NCI-H1694 treated with DMSO at 0.1 percent for 48 hours (cell line): ENCODE data around the gene ENC1.

Experiments
- DNase-seq: peaks from one replicate; lab custom pipeline; 2025; lab: John Stamatoyannopoulos, UW

The ENC1 gene

GRCh38 chr5:74631081-74631953 is 9.2 kb downstream of the ENC1 start:
- DNase-seq = no peak

DNA sequence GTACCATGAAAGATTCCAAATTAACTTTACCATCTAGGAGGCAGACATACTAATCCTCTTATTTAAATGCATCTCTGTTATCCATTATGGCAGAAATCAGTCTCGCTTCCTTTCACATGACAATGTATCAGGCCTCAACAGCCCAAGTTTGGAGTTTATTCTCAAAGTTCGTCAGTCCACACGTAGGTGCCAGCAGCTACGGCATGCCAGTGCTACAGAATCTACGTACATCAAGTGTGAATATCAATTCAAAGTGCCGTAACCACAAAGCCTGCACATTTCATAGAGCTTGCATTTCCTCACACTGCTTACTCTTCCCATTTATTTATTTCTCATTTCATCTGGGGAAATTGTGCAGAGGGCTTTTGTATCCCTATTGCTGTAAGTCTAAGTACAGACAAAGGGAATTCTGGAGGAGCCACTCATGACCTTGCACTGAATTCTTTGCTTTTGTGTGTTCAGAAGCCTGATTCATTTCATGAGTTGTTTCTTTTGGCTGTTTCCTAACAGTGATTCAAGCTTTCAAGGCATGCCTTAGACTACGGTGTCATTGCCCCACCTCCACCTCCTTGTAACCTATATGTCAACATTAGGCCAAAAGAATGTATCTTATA is 10.0 kb downstream of the ENC1 start:
- DNase-seq = no peak

- DNase-seq = no peak
These were observed 11.2 kb downstream of the ENC1 start for GRCh38 chr5:74629326-74629725.

- DNase-seq = no peak
These were observed 12.2 kb downstream of the ENC1 start for GRCh38 chr5:74628359-74628758.

DNA sequence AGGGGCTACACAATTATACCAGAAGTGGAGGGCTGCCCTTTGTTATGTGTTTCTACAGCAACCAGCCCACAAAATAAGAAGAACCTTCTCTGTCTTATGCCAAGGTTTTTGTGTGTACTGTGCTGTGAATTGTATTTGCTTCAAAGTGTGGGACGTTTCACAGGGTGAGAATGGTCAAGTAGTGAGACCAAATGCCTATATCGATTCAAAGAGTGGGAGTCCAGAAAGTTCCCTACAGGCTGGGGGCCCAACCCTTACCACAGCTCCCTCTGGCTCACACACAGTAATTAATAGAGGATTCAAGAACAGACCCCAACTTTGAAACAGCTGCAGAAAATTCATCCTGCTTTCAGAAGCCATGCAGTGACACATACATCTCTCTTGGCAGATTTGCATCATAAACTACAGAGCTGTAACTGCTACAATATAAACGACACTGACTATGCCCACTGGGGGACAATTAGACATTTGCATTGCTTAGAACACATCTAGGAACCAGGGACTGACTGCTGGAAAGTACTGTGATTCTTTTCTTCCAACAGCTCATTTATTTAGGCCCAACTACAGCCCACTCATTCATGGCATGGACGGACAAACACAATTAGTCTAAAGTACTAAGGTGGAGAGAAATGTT is 12.8 kb downstream of the ENC1 start:
- DNase-seq = no peak

DNA sequence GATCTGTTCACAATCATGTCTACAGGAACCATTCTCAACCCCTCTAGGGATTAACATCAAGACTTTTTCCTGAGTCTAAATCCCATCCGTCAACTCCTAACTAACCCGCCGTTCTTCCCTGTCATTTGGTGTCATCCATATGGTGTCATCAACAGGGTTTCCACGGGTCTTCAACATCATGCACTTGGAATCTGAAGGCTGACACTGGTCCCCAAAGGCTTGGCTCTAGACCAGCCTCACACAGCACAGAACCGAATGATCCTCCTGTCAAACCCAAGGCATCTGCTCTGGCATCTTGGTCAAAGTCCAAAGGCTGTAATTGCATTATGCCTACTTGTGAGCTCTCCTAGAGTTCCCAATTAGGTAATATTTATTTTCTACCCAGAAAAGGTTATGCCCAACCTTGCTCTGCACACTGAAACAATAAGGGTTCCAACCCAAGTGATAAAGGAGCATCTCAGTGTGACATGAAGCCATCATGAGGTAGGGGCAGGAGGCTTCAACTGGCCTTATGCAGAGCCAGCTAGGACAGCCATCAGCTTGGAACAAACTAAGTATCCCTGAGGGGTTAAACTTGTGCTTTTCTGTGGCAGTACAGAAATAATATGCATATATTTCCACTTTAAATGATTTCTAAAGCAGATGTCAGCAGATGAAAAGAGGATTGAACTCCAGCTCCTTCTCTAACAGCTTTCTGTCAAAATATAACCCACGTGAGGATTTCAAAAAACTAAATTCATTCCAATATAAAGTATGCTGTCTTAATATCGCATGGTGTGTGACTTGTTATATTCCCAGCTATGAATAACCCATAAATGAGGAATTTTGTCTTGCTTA is 13.9 kb downstream of the ENC1 start:
- DNase-seq = no peak

DNA sequence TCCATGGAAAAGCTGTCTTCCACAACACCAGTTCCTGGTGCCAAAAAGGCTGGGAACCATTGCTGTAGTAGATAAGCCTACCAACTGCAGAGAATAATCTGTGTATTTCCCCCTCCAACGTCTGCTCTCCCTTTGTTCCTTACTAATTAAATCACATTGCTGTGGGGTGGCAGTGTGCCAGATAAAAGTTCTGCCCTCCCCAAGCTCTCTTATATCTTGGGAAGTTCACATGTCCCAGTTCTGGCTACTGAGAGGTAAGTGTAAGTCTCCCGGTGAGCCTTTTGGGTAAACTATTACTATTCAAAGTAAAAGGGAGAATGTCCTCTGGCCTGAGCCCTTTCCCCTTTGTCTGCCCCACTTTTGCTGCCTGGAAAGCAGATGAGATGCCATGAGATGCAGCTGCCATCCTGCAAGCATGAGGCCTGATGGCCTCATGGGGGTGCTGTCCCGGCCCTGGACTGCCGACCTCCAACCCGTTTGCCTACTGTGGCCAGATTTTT is 14.7 kb downstream of the ENC1 start:
- DNase-seq = no peak

DNA sequence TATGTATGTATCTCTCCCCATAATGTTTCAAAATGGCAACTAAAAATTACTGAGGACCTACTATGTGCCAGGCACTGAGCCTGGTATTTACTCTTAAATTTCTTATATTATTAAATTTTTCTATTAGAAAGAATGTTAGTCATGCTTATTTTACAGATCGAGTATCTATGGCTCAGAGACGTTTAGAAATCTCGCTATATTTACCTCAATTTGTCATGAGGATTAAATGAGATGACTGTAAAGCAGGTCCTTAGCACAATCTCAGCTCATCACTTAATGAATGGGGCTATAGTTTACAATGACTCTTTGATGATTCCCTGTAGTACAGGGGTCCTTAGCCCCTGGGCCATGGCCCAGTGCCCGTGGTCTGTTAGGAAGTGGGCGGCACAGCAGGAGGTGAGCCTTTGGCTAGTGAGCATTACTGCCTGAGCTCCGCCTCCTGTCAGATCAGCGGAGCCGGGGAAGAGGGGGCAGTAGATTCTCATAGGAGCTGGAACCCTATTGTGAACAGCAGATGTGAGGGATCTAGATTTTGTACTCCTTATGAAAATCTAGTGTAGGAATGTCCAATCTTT is 15.5 kb downstream of the ENC1 start:
- DNase-seq = no peak

- DNase-seq = no peak
These were observed 16.0 kb downstream of the ENC1 start for GRCh38 chr5:74624501-74624900.

- no peak for DNase-seq
These were observed 16.6 kb downstream of the ENC1 start for GRCh38 chr5:74623748-74624408.

- no peak for DNase-seq
These were observed 17.4 kb downstream of the ENC1 start for GRCh38 chr5:74623006-74623611.

DNA sequence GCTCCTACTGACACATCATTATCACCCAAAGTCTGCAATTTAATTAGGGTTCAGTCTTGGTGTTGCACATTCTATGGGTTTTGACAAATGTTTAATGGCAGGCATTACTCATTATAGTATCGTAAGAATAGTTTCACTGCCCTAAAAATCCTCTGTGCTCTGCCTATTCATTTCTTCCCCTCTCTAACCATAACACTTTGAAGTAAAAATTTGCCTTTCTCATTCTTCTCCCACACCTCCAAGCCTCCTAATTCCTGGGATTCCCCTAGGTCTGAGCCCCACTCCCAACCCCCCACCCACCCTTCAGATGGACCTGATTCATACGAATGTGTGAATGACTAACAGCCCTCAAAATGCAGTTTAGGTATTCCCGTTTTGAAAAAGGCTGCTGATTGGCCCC is 18.4 kb downstream of the ENC1 start:
- DNase-seq = no peak

DNA sequence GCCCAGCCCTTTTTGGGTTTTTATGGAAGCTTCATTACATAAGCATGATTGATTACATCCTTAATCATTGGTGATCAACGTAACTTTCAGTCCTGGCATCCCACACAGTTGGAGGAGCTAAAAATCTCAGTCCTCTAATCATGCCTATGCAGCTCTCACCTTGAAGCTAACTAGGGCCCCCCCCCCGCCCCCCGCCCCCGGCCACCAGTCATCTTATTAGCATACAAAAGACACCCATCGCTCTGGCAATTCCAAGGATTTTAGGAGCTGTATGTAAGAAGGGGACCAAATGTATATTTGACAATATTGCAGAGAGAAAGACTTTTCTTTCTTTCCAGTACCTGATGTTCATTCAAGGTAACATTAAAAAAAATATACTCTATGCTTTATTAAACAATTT is 19.0 kb downstream of the ENC1 start:
- no peak for DNase-seq

- DNase-seq = no peak
These were observed 21.2 kb downstream of the ENC1 start for GRCh38 chr5:74619308-74619707.

DNA sequence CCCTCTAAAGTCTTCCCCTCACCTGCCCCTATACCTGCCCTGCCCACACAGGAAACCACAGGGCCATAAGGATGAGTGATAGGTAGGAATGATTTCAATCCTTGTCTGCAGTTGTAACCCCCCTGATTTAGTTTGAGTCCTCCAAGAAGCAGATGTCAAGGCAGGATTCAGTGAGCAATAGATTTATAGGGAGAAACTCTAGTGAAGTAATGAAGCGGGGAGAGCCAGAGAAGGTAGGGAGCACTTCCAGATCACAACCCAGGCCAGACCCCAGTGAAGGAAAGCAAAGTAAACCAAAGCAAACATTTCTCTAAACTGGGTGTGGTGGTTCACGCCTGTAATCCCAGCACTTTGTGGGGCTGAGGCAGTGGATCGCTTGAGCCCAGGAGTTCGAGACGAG is 22.4 kb downstream of the ENC1 start:
- DNase-seq = no peak

DNA sequence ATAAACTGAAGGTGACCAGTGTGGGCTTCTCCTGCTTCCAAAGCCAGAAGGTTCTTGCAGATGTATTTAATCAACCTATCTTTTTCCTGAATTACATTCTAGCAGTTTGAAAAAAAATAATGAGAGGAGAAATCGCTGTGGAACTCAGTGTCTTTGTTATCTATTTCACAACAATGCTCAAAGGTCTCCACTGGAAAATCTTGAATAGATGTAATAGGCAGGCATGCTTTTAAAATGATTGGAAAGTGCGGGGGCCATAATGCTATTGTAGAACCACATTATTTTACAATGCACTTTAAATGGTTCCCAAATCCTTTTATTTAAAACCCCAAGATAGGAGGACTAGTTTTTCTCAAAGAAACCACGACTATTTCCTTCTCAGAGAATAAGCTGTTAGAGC is 23.3 kb downstream of the ENC1 start:
- DNase-seq = no peak

DNA sequence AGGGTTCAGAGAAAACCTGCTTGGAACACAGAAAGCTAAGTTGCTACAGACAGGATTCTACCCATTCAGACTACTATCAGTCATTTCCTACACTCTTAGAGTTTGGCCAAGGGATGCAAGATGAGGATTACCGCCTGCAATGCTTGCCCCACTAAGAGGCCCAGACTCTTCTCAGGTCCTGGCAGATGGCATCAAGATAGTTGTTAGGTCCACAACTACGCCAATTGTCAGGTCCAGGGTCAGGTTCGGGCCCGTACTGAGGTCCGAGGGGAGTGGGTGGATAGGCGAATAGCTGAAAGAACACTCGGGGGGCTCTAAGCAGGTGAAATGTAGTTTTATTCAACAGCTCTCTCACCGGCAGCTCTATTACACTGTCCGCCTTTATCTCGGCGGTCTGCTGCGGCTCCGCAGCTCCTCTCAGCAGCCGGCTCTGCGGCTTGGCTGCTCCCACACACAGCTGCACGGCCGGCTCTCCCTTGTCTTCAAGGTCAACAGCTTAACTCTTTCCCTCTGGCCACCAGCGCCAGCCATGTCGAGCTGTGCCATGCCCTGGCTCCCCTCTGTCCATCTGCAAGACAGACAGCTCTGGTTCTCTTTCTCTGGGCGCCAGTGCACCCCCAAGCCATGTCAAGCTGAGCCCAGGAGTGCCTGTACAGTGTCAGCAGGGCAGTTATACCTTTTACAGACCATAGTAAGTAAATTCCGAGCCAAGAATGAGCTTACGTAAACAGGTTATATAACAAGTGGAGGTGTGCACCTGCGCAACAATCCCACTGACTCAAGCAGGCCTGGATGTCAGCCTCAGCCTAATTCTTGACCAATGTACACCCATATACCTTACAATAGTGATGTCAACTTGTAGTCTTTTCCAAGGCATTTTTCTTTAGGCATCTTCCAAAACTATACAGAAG is 24.0 kb downstream of the ENC1 start:
- DNase-seq = no peak

DNA sequence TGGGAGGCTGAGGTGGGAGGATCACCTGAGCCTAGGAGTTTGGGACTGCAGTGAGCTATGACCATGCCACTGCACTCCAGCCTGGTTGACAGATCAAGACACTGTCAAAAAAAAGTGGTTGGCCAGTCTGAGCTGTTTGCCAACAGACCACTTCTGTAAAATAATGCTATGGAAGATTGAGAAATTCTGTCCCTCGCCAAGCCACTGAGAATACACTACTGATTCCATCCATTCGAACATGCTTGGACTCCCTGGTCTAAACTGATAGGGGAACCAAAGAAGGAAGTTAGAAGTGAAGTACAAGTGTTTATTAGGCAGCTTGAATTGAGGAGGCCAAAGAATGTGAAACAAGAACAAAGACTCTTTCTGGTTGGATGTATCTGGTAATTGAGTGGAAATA is 27.2 kb downstream of the ENC1 start:
- DNase-seq = no peak

GRCh38 chr5:74612045-74612444 is 28.5 kb downstream of the ENC1 start:
- DNase-seq = no peak
